HG02981 (cell line): ENCODE data around the gene STRAP.

Experiments used
- ATAC-seq: cut with Tn5 transposase; IDR thresholded peaks from one replicate; pipeline ENCODE4 v1.9.1; 2021; ENCODE audit warnings: mild to moderate bottlenecking, moderate library complexity; ENCODE audit not compliant: unreplicated experiment

Gene STRAP, protein sequence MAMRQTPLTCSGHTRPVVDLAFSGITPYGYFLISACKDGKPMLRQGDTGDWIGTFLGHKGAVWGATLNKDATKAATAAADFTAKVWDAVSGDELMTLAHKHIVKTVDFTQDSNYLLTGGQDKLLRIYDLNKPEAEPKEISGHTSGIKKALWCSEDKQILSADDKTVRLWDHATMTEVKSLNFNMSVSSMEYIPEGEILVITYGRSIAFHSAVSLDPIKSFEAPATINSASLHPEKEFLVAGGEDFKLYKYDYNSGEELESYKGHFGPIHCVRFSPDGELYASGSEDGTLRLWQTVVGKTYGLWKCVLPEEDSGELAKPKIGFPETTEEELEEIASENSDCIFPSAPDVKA

DNA sequence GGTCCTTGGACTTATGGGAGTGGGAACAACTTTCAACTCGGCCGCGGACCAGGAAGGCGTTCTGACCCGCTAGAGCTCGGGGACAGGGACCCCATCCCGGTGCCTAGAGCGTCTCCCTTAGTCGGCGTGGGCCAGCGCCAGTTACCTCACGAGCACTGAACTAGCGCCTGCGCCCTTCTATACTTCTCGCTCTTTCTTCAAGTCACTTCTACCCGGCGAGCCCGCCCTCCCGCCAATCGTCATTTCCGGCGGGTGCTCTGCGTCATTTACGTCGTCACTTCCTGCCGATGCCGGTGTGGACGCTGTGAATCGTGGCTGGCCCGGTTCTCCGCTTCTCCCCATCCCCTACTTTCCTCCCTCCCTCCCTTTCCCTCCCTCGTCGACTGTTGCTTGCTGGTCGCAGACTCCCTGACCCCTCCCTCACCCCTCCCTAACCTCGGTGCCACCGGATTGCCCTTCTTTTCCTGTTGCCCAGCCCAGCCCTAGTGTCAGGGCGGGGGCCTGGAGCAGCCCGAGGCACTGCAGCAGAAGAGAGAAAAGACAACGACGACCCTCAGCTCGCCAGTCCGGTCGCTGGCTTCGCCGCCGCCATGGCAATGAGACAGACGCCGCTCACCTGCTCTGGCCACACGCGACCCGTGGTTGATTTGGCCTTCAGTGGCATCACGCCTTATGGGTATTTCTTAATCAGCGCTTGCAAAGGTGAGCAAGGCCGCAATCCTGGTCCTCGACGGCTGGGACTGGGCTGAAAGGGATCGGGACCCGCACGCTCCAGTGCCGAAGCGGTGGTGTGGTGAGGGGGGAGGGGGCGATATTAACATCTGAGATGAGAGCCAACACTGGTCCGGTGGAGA, at the start of gene STRAP:
Gene STRAP (plus strand): TSS at position 270 of the 854 bp plus-strand sequence. CDS start 321 bp downstream, at position 591.
- peak; percentile 96 for ATAC-seq

DNA sequence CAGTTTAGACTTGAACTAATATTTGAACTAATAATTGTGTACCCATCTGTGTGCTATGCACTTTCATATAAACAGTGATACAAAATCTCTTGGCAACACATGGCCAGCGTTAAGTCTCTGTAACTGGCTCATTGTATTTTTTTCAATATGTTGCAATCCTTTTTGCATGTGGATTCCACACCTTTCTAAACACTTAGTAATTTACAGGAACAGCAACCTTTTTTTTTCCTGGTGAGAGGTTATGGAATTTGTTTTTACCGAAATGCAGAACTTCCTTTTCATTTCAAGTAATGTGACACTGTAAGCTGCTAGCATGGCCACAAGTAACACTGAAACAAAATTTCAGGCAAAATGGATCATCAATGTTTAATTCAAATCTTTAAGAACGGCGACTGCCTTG, 47.6 kb upstream of the STRAP start:
- ATAC-seq = no peak

DNA sequence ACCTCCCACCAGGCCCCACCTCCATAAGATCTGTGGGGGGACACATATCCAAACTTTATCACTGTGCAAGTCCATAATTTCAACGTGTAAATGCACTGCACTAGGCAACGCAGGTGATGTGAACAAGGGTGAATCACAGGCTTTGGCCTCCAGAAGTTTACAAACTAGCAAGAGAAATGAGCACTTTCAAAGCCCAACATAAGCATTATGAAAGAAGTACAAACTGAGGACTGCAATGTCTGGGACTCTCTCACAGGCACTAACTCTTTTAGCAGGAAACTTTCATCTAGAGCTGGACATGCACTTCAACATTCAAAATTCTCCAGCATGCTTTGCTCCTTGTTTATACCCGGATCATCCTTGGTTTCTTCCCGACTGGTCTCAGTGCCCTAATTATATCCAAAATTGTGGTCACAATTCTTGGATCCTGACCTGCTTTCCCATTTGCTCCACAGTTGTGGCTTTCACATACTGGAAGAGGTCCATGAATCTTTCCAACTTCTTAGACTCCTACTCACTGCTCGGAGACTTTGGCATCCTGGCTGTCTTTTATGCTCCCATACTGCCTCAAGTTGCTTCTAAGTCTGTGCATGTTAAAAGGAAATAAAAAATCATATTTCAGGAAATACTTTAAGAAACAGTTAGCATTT, 44.9 kb upstream of the STRAP start:
- no peak for ATAC-seq

DNA sequence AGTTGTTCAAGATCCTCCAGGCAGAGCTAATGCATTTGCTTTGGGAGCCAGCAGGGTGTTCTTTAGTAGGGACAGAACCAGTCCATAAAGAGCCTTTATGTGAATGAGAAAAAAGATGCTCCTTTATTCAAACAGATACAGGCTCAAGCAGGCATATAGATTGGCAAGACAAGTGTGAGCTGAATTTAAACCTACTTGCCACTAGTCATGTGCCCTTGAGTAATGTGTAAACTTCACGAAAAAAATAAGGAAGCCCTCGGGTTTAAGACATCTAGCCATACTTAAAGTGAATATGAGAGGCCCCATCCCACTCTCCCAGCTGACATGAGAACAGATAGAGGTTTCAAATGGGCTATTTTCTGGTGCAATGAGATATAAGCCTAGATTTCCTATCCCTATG, 43.1 kb upstream of the STRAP start:
- no peak for ATAC-seq

DNA sequence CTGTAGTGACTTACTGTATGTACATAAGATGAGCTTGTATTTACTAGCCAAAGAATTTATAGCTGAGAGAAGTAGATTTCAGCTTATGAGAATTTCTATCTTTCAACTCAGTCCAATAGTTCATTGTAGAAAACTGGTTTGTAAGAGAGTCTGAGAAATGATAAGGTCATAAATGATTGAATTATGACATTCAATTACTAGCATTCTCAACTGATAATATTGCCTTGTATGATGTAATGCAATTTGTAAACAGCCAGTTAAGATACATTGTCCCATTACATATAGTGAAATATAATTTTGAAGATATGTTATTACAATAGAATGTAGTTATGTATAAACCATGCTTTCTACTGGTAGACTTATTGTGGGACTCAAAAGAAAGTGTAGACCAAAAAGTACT, 42.5 kb upstream of the STRAP start:
- no peak for ATAC-seq

DNA sequence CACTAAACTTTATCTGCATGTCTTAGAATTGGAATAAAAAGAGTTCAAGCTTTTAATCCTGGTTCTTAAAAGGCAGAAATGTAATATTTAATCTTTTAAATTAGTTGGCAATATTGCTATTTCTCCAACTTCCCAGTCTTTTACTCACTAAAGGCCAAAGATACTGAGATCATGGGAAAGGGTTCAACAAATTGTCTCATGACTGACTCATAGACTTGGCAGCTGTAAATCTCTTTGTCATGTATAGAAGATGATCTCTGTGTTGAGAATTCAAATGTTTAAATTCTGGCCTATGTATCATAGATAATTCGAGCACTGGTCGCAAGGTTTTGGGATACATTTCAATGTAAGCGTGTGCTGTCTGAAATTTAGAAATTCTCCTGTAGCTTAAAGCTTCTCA, 40.1 kb upstream of the STRAP start:
- ATAC-seq = no peak

DNA sequence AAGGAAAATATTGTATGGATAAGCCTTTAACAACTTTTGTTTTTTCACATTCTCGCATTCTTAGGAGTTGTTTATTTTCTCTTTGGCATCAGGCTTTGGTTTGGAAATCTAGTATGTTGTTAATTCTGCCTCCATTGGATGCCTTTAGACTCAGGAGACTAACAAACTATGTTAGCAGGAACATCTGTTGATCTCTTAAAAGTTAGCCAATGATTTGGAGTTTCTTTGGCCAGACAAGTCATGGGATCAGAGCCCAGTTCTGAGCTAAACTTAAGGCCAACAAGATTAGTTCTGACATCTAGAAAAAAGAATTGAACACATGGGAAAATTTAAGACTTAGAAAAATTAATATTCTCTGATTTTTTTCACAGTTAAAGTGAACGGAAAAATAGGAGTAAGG, 35.3 kb upstream of the STRAP start:
- ATAC-seq = no peak

DNA sequence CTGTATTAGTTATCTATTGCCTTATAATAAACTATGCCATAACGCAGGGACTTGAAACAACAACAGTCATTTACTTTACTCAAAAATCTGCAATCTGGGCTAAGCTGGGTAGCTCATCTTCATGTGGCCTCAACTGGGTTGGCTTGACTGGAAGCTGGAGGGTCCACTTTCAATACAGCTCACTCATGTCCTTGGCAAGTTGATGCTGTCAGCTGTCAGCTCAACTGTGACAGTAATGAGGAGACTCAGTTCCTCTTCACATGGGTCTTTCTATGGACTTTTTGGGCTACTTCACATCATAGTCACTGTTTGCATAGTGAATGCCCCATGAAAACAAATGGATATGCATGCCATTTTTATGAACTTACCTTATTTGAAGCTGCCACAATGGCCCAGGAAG, 33.6 kb upstream of the STRAP start:
- ATAC-seq = no peak

DNA sequence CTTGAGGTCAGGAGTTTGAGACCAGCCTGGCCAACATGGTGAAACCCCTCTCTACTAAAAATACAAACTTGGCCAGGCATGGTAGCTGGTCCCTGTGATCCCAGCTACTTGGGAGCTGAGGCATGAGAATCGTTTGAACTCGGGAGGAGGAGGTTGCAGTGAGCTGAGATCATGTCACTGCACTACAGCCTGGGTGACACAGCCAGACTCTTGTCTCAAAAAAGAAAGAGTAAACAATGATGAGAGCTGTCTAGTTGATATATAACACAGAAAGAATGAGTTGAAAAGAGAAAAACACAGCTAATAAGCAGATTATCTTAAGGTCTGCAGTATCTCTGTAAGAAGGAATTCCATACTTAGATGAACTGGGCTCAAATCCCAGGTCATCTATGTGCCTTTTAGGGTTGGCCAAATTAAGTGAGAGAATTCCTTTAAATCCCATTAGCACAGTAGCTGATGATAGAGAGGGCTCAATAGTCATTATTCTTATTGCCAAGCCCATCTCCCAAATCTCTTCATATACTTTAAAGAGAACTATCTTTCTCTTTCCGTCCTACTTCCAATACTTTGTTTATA, 31.1 kb upstream of the STRAP start:
- ATAC-seq = no peak

DNA sequence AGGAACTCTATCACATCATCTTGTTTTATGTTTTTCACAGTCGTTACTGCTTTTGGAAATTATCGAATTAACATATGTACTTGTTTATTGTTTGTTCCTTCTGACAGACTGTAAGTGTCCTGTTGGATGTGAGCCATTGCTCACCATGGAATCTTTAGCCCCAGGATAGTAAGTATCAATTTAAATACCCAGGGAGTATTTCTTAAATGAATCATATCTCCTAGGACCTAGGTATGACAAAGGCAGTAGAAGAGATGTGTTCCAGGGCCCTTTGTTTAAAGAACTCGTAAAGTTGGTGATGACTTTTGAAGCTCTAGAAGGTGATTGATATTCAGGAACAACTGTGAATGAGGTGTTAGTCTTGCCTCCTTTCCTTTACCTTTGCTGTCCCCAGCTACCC, 30.3 kb upstream of the STRAP start:
- ATAC-seq = no peak

DNA sequence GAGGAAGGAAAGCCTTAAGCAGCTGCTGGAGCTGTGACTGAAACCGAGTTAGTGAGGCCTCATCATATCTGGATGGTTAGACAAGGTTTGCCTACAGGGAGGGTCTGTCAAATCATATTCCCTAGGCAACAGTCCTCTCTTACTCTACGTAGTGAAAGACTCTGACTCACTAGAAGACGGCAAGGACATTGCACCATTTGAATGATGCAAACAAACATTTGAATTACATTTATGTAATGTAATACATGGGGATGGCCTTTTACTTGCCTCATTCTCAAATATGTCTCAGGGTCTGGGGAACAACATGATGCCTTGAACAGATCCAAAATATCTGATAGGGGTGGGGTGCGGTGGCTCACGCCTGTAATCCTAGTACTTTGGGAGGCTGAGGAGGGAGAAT, 29.8 kb upstream of the STRAP start:
- ATAC-seq = no peak

DNA sequence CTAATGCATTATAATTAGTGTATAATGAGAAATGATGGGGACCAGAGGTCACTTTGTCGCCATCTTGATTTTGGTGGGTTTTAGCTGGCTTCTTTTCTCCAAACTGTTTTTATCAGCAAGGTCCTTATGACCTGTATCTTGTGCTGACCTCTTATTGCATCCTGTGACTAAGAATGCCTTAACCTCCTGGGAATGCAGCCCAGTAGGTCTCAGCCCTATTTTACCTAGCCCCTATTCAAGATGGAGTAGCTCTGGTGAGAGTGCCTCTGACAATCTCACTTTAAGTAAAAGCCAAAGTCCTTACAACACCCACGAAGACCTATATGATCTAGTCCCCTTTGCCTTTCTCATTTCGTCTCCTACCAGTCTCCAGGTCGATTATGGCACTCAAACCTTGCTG, 28.3 kb upstream of the STRAP start:
- ATAC-seq = no peak

DNA sequence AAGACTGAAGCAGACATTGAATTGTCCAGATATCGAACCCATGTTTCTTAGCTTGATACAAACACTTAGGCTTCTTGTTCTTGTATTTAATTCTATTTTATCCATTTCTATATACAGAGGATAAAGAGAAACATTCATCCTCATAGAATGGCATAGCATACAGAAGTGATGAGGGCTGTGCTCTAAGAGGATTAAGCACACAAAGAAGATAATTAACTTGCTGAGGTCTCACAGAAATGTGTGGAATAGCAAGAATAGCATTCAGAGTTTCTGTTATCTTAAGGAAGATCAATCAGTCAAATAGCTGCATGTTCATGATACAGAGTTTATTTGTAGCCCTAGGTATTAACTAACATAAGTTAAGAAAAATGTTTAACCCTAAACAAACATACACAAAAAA, 27.3 kb upstream of the STRAP start:
- no peak for ATAC-seq

DNA sequence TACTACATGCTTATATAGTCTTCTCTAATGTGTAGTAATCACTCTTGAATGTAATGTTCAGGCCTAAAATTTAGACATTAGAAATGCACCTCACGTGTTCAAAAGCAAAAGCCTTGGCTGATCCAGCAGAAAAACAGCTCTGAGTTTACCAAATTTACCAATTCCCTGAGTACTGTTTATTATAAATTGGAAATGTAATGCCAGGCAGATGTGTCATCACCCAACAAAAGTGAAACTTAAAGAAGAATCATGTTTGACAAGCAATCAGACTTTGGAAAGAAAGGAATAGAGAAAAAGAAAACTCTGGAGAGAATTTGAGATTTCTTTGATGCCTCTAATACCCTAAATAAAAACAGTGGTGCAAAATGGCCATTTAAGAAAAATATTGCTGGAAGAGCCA, 26.5 kb upstream of the STRAP start:
- no peak for ATAC-seq

DNA sequence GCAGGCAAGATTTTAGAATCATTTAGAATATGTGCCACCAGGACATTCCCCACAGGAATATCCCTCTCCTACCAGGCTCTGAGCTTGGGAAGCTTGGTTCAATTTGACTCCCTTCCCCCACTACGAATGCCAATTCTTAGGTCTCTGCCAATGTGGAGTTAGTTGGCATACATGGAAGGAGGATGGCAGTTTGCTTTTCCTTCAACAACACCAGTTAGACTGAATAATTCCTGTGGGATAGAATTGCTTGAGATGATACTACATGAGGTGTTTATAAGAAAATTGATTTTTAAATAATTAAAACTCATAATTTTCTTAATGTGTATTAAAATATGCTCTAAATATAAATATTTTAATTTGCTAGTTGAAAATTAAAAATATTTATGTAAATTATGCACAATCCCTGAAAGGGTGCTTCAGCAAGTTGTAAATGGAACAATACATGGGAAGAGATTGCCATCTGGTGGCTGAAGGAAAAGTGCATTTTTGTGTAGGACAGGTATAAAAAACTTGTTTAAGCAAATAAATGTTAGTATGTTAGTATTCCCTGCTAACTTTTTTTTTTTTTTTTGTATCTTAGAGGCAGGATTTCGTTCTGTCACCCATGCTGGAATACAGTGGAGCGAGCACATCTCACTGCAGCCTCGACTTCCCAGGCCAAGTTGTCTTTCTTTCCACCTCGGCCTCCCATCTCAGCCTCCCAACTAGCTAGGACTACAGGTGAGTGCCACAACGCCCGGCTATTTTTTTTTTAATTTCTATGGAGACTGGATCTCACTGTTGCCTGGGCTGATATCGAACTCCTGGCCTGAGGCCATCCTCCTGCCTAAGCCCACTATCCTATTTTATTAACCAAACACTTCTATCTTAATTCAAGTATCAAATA, 25.8 kb upstream of the STRAP start:
- no peak for ATAC-seq

DNA sequence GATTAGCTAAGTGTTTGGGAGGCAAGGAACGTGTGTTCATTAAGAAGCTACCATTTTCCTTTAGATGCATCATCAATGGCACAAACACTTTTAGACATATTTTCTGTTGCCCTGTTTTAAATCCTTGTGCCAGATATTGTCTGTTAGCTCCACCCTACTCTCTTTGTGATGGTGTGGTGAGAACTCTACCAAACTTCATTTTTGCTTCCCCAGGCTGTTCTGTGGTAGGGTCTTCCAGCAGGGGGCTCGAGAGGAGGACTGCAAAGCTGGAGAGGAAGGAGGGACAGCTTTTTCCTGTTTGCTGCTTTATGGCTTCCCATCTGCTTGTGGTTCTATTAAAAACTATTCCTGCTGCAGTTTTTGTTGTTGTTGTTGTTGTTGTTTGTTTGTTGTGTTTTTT, 23.8 kb upstream of the STRAP start:
- no peak for ATAC-seq

DNA sequence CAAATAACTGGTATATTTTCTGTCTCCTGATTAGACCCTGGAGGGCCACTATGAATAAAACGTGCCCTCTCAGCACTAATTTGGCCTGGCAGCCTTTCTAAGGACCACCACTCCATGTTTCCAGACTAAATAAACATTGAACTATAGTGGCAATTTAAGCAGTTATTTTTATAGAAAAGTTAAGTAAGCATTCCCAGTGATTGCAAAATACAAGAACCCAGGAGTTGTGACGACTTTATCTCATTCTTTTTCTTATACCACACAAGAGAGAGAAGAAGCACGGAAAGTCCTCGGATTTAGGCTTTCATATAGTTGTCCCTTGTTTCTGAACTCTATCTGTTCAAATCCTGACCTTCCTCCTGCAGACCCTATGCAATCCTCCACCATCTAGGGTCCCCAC, 23.1 kb upstream of the STRAP start:
- ATAC-seq = no peak

DNA sequence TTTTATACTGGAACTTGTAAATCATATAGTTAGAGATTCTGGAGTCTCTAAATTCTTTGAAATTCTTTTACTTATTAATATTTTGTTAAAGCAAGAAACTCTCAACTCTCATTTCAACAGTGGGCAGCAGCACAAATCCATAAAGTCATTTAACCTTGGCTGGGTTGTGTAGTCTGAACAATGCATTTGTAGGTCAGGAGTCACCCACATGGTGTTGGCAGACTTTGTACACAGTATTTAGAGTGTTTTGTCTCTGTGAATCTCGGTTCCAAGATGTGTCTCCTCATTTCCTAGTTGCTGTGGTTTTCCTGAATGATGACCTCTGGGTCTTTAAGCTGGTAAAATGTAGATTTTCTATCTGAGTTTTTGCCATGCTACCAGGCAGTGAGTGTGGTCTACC, 20.8 kb upstream of the STRAP start:
- no peak for ATAC-seq

DNA sequence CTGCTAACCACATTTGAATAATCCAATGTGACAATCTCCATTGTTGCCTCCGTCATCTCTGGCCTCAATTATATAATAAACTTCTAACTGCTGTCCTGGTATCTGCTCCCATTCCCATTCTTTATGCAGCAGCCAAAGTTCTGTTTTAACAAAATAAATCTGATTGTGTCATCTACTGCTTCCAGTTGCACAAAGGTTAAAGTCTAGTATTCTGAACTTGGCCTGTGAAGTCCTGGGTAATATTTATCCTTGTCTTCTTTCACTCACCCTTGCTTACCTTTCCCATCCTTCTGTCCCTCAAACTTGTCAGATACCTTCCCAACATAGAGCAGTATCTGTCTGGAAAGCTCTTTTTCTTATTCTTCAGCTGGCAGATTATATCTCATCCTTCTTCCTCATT, 19.3 kb upstream of the STRAP start:
- ATAC-seq = no peak

DNA sequence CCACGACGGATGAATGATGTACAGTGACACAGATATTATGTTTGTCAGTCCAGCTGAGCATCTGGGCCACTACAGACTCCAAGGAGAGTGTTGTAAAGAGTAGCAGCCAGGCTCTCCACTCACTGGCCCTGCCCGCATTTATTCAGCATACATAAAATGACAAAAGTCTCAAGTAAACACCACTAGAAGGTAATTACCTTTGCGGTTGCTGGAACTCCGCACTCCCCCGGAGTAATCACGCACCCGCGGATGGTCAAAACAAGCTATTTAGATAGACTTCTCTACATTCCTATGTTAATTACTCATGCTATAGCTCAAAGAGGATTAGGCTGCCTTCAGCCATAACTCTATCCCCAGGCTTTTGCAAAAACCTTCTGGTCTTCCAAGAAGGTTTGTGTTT, 18.8 kb upstream of the STRAP start:
- no peak for ATAC-seq

DNA sequence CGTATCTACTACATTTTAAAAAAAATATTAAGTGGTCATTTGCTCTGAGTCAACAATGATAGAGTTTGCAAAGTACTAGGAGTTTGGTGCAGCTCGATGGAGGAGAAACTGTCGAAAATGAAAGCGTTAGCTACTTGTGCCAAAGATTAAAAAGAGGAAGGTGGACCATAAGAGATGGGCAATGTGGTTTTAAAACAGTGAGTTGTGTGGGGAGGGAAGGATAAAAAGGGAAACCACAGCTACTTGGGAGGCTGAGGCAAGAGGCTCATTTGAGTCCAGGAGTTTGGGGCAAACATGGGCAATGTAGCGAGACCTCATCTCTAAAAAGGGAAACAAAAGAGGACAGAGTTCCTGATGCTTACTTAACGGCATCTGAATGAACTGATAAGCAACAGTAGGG, 18.2 kb upstream of the STRAP start:
- peak; percentile 91 for ATAC-seq
